ENCODE measurements around the gene PDCD1LG2.

- TF ChIP-seq CTCF (IDR thresholded peaks at IDR 0.05) (no peak), POLR2A (IDR thresholded peaks at IDR 0.05) (no peak), POLR2AphosphoS5 (IDR thresholded peaks at IDR 0.05) (no peak)
These were observed 107.4 kb downstream of the PDCD1LG2 start for GRCh38 chr9:5617749-5618148.

All from stomach (tissue), 4 donors.